ENCODE results near the gene MED12L.

MED12L gene

GRCh38 chr3:151478335-151478697 lies 392.9 kb downstream of the MED12L start:
- H3K4me3 ChIP-seq (replicated peaks; ENCODE audit: insufficient read depth, low read length), result no peak overlapping the region
- no peak for DNase-seq (ENCODE audit: low read depth in 1 of 2, low spot score in 1 of 2)
- no peaks in the 10 kb centered on the region for H3K27me3 ChIP-seq (ENCODE audit: insufficient read depth, poor library complexity, severe bottlenecking)
- no peak overlapping the region for H3K27ac ChIP-seq (replicated peaks)
- TF ChIP-seq SPI1 (IDR thresholded peaks at IDR 0.05; ENCODE audit: borderline replicate concordance, low read depth), result no peak
- TF ChIP-seq POLR2AphosphoS5 (IDR thresholded peaks at IDR 0.05; ENCODE audit: low read depth), result no peak
- no peak for TF ChIP-seq GABPA (IDR thresholded peaks at IDR 0.05; ENCODE audit: low read depth)
- TF ChIP-seq CTCF (IDR thresholded peaks at IDR 0.05; ENCODE audit: insufficient read depth, low read length), result no peak
- no peak for TF ChIP-seq REST (IDR thresholded peaks at IDR 0.05; ENCODE audit: insufficient replicate concordance, low read depth)

- no peaks in the 10 kb centered on the region for H3K27me3 ChIP-seq (ENCODE audit: insufficient read depth, poor library complexity, severe bottlenecking)
- H3K4me3 ChIP-seq (replicated peaks; ENCODE audit: insufficient read depth, low read length), result no peak overlapping the region
- H3K27ac ChIP-seq (replicated peaks), result no peak overlapping the region
- TF ChIP-seq GABPA (IDR thresholded peaks at IDR 0.05; ENCODE audit: low read depth) (no peak), REST (IDR thresholded peaks at IDR 0.05; ENCODE audit: insufficient replicate concordance, low read depth) (no peak), SPI1 (IDR thresholded peaks at IDR 0.05; ENCODE audit: borderline replicate concordance, low read depth) (no peak), POLR2AphosphoS5 (IDR thresholded peaks at IDR 0.05; ENCODE audit: low read depth) (no peak), CTCF (IDR thresholded peaks at IDR 0.05; ENCODE audit: insufficient read depth, low read length) (no peak)
- DNase-seq (ENCODE audit: low read depth in 1 of 2, low spot score in 1 of 2), result no peak
Observed at GRCh38 chr3:151479452-151479851, 394.0 kb downstream of the MED12L start.

- Histone ChIP-seq H3K27me3 (ENCODE audit: insufficient read depth, poor library complexity, severe bottlenecking) (no peaks in the 10 kb centered on the region), H3K27ac (replicated peaks) (no peak overlapping the region), H3K4me3 (replicated peaks; ENCODE audit: insufficient read depth, low read length) (no peak overlapping the region)
- TF ChIP-seq REST (IDR thresholded peaks at IDR 0.05; ENCODE audit: insufficient replicate concordance, low read depth) (no peak), CTCF (IDR thresholded peaks at IDR 0.05; ENCODE audit: insufficient read depth, low read length) (no peak), GABPA (IDR thresholded peaks at IDR 0.05; ENCODE audit: low read depth) (no peak), SPI1 (IDR thresholded peaks at IDR 0.05; ENCODE audit: borderline replicate concordance, low read depth) (no peak), POLR2AphosphoS5 (IDR thresholded peaks at IDR 0.05; ENCODE audit: low read depth) (no peak)
- DNase-seq (ENCODE audit: low read depth in 1 of 2, low spot score in 1 of 2), result no peak
Observed at GRCh38 chr3:151480492-151480891, 395.0 kb downstream of the MED12L start.
